NT2/D1 (cell line): ENCODE results near the gene TXK.

Source experiments
- DNase-seq: peaks from one replicate; pipeline ENCODE4 v3.0.0-alpha.2; 2011; ENCODE audit warnings: low read depth, low spot score
- H3K27me3 ChIP-seq: 2 replicates; pipeline ENCODE4 v1.6.0; 2011; ENCODE audit warnings: mild to moderate bottlenecking; ENCODE audit not compliant: insufficient read length, insufficient read depth
- H3K36me3 ChIP-seq: 2 replicates; pipeline ENCODE4 v1.6.1; 2011; ENCODE audit warnings: mild to moderate bottlenecking, low read length, mixed read lengths; ENCODE audit not compliant: insufficient read depth, insufficient read length
- H3K4me1 ChIP-seq: 2 replicates; pipeline ENCODE4 v1.5.1; 2011; ENCODE audit not compliant: insufficient read depth, insufficient read length
- H3K4me3 ChIP-seq: 2 replicates; pipeline ENCODE4 v1.5.1; 2011; ENCODE audit warnings: low read depth; ENCODE audit not compliant: insufficient read length
- H3K9ac ChIP-seq: 2 replicates; pipeline ENCODE4 v1.6.0; 2011; ENCODE audit warnings: low read depth; ENCODE audit not compliant: insufficient read length
- H3K9me3 ChIP-seq: 2 replicates; pipeline ENCODE4 v1.5.1; 2011; ENCODE audit warnings: mild to moderate bottlenecking, low read length; ENCODE audit not compliant: insufficient read depth
- SUZ12 ChIP-seq: IDR thresholded peaks from 2 replicates; pipeline ENCODE4 v1.6.1; 2011; ENCODE audit not compliant: insufficient read length, insufficient read depth; ENCODE audit errors: extremely low read depth
- YY1 ChIP-seq: IDR thresholded peaks from 2 replicates; pipeline ENCODE4 v1.6.1; 2011; ENCODE audit not compliant: insufficient read length, insufficient read depth
- ZNF274 ChIP-seq: IDR thresholded peaks from 2 replicates; pipeline ENCODE4 v1.6.1; 2011; ENCODE audit warnings: mild to moderate bottlenecking, low read depth, low read length

Gene TXK

GRCh38 chr4:48047421-48047844, 86.6 kb downstream of the TXK start:
- no peaks in the 10 kb centered on the region; the same call in 1 of the 2 replicates for H3K9me3 ChIP-seq
- TF ChIP-seq YY1 (no peak), SUZ12 (no peak), ZNF274 (no peak)
- no peaks in the 10 kb centered on the region for H3K4me1 ChIP-seq
- H3K4me3 ChIP-seq: no peak overlapping the region
- no peaks in the 10 kb centered on the region for H3K36me3 ChIP-seq
- H3K9ac ChIP-seq: no peak overlapping the region
- H3K27me3 ChIP-seq: no peaks in the 10 kb centered on the region
- no peak for DNase-seq

GRCh38 chr4:48046059-48046458, 88.0 kb downstream of the TXK start:
- no peaks in the 10 kb centered on the region for H3K4me1 ChIP-seq
- no peak for DNase-seq
- no peak overlapping the region for H3K4me3 ChIP-seq
- no peaks in the 10 kb centered on the region for H3K9me3 ChIP-seq
- no peak overlapping the region for H3K9ac ChIP-seq
- H3K36me3 ChIP-seq: no peaks in the 10 kb centered on the region
- TF ChIP-seq ZNF274: no peak
- no peak for TF ChIP-seq SUZ12
- TF ChIP-seq YY1: no peak
- no peaks in the 10 kb centered on the region for H3K27me3 ChIP-seq

GRCh38 chr4:48044298-48044697, 89.8 kb downstream of the TXK start:
- H3K36me3 ChIP-seq: no peaks in the 10 kb centered on the region
- no peak for DNase-seq
- H3K4me1 ChIP-seq: no peaks in the 10 kb centered on the region
- no peak overlapping the region for H3K9ac ChIP-seq
- TF ChIP-seq YY1 (no peak), ZNF274 (no peak), SUZ12 (no peak)
- H3K9me3 ChIP-seq: no peaks in the 10 kb centered on the region
- no peak overlapping the region for H3K4me3 ChIP-seq
- no peaks in the 10 kb centered on the region for H3K27me3 ChIP-seq

GRCh38 chr4:48043504-48043903, 90.5 kb downstream of the TXK start:
- no peak for DNase-seq
- H3K4me1 ChIP-seq: no peaks in the 10 kb centered on the region
- no peaks in the 10 kb centered on the region for H3K36me3 ChIP-seq
- H3K9ac ChIP-seq: no peak overlapping the region
- TF ChIP-seq YY1: no peak
- no peak for TF ChIP-seq ZNF274
- TF ChIP-seq SUZ12: no peak
- no peaks in the 10 kb centered on the region for H3K27me3 ChIP-seq
- H3K4me3 ChIP-seq: no peak overlapping the region
- H3K9me3 ChIP-seq: no peaks in the 10 kb centered on the region

GRCh38 chr4:48042979-48043461, 91.0 kb downstream of the TXK start:
- Histone ChIP-seq H3K9me3 (no peaks in the 10 kb centered on the region), H3K4me3 (no peak overlapping the region), H3K4me1 (no peaks in the 10 kb centered on the region), H3K27me3 (no peaks in the 10 kb centered on the region), H3K9ac (no peak overlapping the region), H3K36me3 (no peaks in the 10 kb centered on the region)
- TF ChIP-seq ZNF274: no peak
- no peak for TF ChIP-seq SUZ12
- TF ChIP-seq YY1: no peak
- DNase-seq: no peak

GRCh38 chr4:48041535-48042137, 92.4 kb downstream of the TXK start:
- H3K9ac ChIP-seq: no peak overlapping the region
- no peak for DNase-seq
- H3K4me3 ChIP-seq: no peak overlapping the region
- H3K4me1 ChIP-seq: no peaks in the 10 kb centered on the region
- H3K36me3 ChIP-seq: no peaks in the 10 kb centered on the region
- H3K27me3 ChIP-seq: no peaks in the 10 kb centered on the region
- H3K9me3 ChIP-seq: no peaks in the 10 kb centered on the region
- TF ChIP-seq YY1 (no peak), SUZ12 (no peak), ZNF274 (no peak)

- TF ChIP-seq YY1 (no peak), SUZ12 (no peak), ZNF274 (no peak)
- Histone ChIP-seq H3K36me3 (no peaks in the 10 kb centered on the region), H3K27me3 (no peaks in the 10 kb centered on the region), H3K9ac (no peak overlapping the region), H3K9me3 (no peaks in the 10 kb centered on the region), H3K4me3 (no peak overlapping the region), H3K4me1 (no peaks in the 10 kb centered on the region)
- DNase-seq: no peak
Measured at GRCh38 chr4:48039561-48039960, 94.5 kb downstream of the TXK start.
